ENCODE results near the gene DBN1. TPM values are rescaled to one million over a fixed set of nuclear protein-coding genes. Genes with fewer than 3 reads are reported as not detected.

DBN1 gene
- total and polyA plus RNA-seq, 2 donors (not counting 3 experiments of a cell fraction or from before 2014, with no cell fraction given) = 198 to 336 TPM

- Histone ChIP-seq H3K36me3 (ENCODE audit: control insufficient read depth in 2 of 2, extremely low read depth in 1 of 2, insufficient read depth in 2 of 2, low read length in 2 of 2) (peaks cover 4 to 19% of the 10 kb centered on the region in 2 experiments), H3K9ac (replicated peaks; ENCODE audit: extremely low read depth, insufficient read depth, low read length) (no peak overlapping the region), H3K27me3 (ENCODE audit: control insufficient read depth in 2 of 2, insufficient read depth in 2 of 2, low read length in 2 of 2) (no peaks in the 10 kb centered on the region), H3K79me2 (ENCODE audit: control insufficient read depth, insufficient read depth, low read length) (peaks cover 27% of the 10 kb centered on the region), H3K4me1 (ENCODE audit: control insufficient read depth, extremely low read depth, insufficient read depth, low read length) (peaks cover 14% of the 10 kb centered on the region), H2AFZ (ENCODE audit: low read depth, low read length) (no peak overlapping the region), H3K27ac (ENCODE audit: insufficient read depth, low read depth, low read length) (no peak overlapping the region), H3K4me2 (ENCODE audit: insufficient read depth, low read length) (no peak overlapping the region), H3K4me3 (replicated peaks in 1 of 3; ENCODE audit: insufficient read depth in 1 of 3, low read depth in 1 of 3, low read length in 3 of 3) (no peak overlapping the region), H3K9me3 (replicated peaks; ENCODE audit: control insufficient read depth, insufficient read depth, low read length) (no peaks in the 10 kb centered on the region), H4K20me1 (replicated peaks; ENCODE audit: control insufficient read depth, extremely low read depth, insufficient read depth, low read length) (no peaks in the 10 kb centered on the region), H3K9me1 (replicated peaks; ENCODE audit: control insufficient read depth, extremely low read depth, insufficient read depth, low read length) (no peaks in the 10 kb centered on the region)
- BruUV-seq (replicated peaks) = no TSS peak
- intact Hi-C loops (cut with micrococcal nuclease) (no loop called here), dilution Hi-C loops (cut with MboI; ENCODE audit: extremely low pct_ligation_motif_present, low sequenced_read_pairs) (no loop called here)
- ChIA-PET CTCF (interaction anchor here (2.3 to 5.2 kb wide), 3 partner anchors 11 to 26 kb away, joined by 5 to 27 read pairs (median 10); no protein-coding TSS in a partner anchor), POLR2A (interaction anchor here (0.7 kb wide), 1 partner anchor 62 kb away, joined by 3 read pairs; no protein-coding TSS in a partner anchor)
- DNase-seq (ENCODE audit: low read depth, low spot score) (no peak), FAIRE-seq (no peak)
- TF ChIP-seq EZH2 (IDR thresholded peaks at IDR 0.05; ENCODE audit: borderline replicate concordance, low read depth, low read length, severe bottlenecking) (no peak), POLR2A (IDR thresholded peaks at IDR 0.05; ENCODE audit: low read depth, low read length) (no peak), POLR2AphosphoS5 (IDR thresholded peaks at IDR 0.05; ENCODE audit: insufficient read depth, low read depth, low read length) (no peak), MAX (IDR thresholded peaks at IDR 0.05; ENCODE audit: insufficient read depth, insufficient read length) (no peak), JUN (IDR thresholded peaks at IDR 0.05; ENCODE audit: borderline replicate concordance, insufficient read depth, insufficient read length, low read depth) (no peak), GATA2 (IDR thresholded peaks at IDR 0.05; ENCODE audit: insufficient read depth, insufficient read length, low read depth, low read length) (no peak), CTCF (IDR thresholded peaks at IDR 0.05; ENCODE audit: extremely low read depth in 1 of 2, insufficient read depth in 1 of 2, low read depth in 1 of 2, low read length in 2 of 2) (no peak), FOS (IDR thresholded peaks at IDR 0.05; ENCODE audit: borderline replicate concordance, insufficient read depth, low read length) (no peak), MYC (IDR thresholded peaks at IDR 0.05; ENCODE audit: low read depth, low read length) (no peak)
Measured at GRCh38 chr5:177428574-177429217, 44.7 kb downstream of the DBN1 start.
